Right lobe of liver (tissue), 4 donors: ENCODE data around the gene SMC1B.

Experiments
- POLR2A ChIP-seq: fragments of 450-650 bp; IDR thresholded peaks from one replicate; pipeline ENCODE4 v1.6.1; 2017; ENCODE audit warnings: antibody characterized with exemption, mild to moderate bottlenecking
- TF ChIP-seq, protein P1 (sequence below), 4 donors: fragments of 200-600 bp in 3 of 4; fragments of 450-650 bp in 1 of 4; IDR thresholded peaks; one replicate each; pipeline versions ENCODE4 v1.5.1 to v1.8.0; 2016 to 2022; ENCODE audit warnings: antibody characterized with exemption in 4 of 4, mild to moderate bottlenecking in 2 of 4
- donor health status: DM: no; HTN: no; CAD: no.
- donor health status: DM: no; HTN: no; CAD: no.
- donor health status: DM: no; HTN: yes; CAD: no.

DNA sequence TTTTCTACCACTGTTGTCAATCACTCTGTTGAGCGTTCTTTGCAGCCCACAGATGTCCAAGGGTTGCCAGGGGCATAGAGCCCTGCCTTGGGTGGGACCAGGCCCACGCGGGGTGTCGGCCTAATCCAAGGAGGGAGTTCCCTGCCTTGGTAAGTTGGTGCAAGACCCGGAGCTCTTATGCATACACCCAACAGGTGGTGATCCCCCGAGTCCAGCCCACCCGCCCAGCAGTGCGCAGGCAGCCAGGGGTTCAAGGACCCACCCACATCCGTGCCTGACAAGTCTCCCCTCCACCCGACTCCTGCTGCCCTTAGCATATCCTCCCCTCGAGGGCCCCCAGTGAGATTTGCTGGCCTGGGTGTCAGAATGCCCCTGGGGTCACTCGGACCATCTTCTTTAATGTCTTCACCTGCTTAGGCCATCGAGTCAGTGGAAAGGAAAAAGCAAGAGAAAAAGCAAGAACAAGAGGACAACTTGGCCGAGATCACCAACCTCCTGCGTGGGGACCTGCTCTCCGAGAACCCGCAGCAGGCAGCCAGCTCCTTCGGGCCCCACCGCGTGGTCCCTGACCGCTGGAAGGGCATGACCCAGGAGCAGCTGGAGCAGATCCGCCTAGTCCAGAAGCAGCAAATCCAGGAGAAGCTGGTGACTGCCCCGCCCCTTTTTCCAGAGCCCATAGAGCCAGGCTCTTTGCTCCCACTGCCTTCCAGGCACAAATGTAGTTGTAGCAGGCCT, 12.3 kb upstream of the SMC1B start:
- TF ChIP-seq POLR2A = no peak
- TF ChIP-seq, protein P1, sequence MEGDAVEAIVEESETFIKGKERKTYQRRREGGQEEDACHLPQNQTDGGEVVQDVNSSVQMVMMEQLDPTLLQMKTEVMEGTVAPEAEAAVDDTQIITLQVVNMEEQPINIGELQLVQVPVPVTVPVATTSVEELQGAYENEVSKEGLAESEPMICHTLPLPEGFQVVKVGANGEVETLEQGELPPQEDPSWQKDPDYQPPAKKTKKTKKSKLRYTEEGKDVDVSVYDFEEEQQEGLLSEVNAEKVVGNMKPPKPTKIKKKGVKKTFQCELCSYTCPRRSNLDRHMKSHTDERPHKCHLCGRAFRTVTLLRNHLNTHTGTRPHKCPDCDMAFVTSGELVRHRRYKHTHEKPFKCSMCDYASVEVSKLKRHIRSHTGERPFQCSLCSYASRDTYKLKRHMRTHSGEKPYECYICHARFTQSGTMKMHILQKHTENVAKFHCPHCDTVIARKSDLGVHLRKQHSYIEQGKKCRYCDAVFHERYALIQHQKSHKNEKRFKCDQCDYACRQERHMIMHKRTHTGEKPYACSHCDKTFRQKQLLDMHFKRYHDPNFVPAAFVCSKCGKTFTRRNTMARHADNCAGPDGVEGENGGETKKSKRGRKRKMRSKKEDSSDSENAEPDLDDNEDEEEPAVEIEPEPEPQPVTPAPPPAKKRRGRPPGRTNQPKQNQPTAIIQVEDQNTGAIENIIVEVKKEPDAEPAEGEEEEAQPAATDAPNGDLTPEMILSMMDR (IDR thresholded peaks at IDR 0.05) = no peak
